Right lung (tissue), 5 donors: ENCODE measurements around the gene TOB2. TPM values are rescaled to one million over a fixed set of nuclear protein-coding genes. Genes with fewer than 3 reads are reported as not detected.

Experiments used
- DNase-seq, 2 donors: peaks; one replicate each; pipeline ENCODE4 v3.0.0-alpha.2; 2013
- polyA plus RNA-seq, 5 donors: library from polyadenylated mRNA; unstranded; fragments of 120-200 nt; gene quantifications; one replicate each; pipeline versions ENCODE4 v1.2.1 to v1.2.3, GENCODE V29; 2013; ENCODE audit warnings: inconsistent platforms in 1 of 5, low replicate concordance in 1 of 5; ENCODE audit not compliant: insufficient read length in 5 of 5, insufficient read depth in 1 of 5

TOB2 gene
- polyA plus RNA-seq, 5 donors = 37.6 to 57.8 (median 45.9) TPM

GRCh38 chr22:41394012-41394356 lies 52.6 kb downstream of the TOB2 start:
- no peak for DNase-seq

- no peak for DNase-seq
These were observed 59.3 kb downstream of the TOB2 start for GRCh38 chr22:41387341-41387740.

- no peak for DNase-seq
These were observed 62.5 kb downstream of the TOB2 start for GRCh38 chr22:41384128-41384527.

Other genes with a start within 250 kb of the TOB2 start
- gene L3MBTL2, start 241.5 kb downstream of the TOB2 start, polyA plus RNA-seq = 10 to 100 TPM; 19.9 to 25.6 (median 23.9) TPM
- 1 to 10 TPM; 2.2 to 4.1 (median 3.3) TPM for gene CHADL, start 205.9 kb downstream of the TOB2 start, polyA plus RNA-seq
- 10 to 100 TPM; 30.8 to 40.7 (median 37.5) TPM for gene RANGAP1, start 160.6 kb downstream of the TOB2 start, polyA plus RNA-seq
- 10 to 100 TPM; 55.3 to 79.8 (median 63.5) TPM for gene ZC3H7B, start 145.3 kb downstream of the TOB2 start, polyA plus RNA-seq
- 10 to 100 TPM in 4 of 5 donors, 1 to 10 TPM in 1; 10.0 to 14.5 (median 13.0) TPM for gene TEF, start 64.9 kb downstream of the TOB2 start, polyA plus RNA-seq
- 10 to 100 TPM; 43.6 to 56.5 (median 54.6) TPM for gene PHF5A, start 21.9 kb upstream of the TOB2 start, polyA plus RNA-seq
- gene ACO2, start 22.3 kb upstream of the TOB2 start, polyA plus RNA-seq = 10 to 100 TPM; 47.4 to 65.1 (median 51.3) TPM
- 10 to 100 TPM; 24.6 to 39.5 (median 27.3) TPM for gene POLR3H, start 97.7 kb upstream of the TOB2 start, polyA plus RNA-seq
- gene CSDC2, start 114.2 kb upstream of the TOB2 start, polyA plus RNA-seq = 1 to 10 TPM; 3.2 to 7.3 (median 4.0) TPM
- 10 to 100 TPM; 41.2 to 63.1 (median 52.3) TPM for gene PMM1, start 143.0 kb upstream of the TOB2 start, polyA plus RNA-seq
- 10 to 100 TPM; 19.4 to 30.8 (median 28.7) TPM for gene DESI1, start 174.2 kb upstream of the TOB2 start, polyA plus RNA-seq
- gene XRCC6, start 174.5 kb upstream of the TOB2 start, polyA plus RNA-seq = 100 to 1,000 TPM; 307 to 378 (median 331) TPM
- 100 to 1,000 TPM; 107 to 155 (median 115) TPM for gene SNU13, start 242.1 kb upstream of the TOB2 start, polyA plus RNA-seq